ENCODE measurements around the gene APOL3. TPM values are rescaled to one million over a fixed set of nuclear protein-coding genes. Genes with fewer than 3 reads are reported as not detected.
"Not testable (repeated sequence)": the region's sequence is repeated elsewhere in the genome, so short reads cannot be mapped to it uniquely, and the experiment has no call there.

Gene APOL3
- total RNA-seq, 4 donors from 2014 or later: 60.9 to 149 (median 91.1) TPM

GRCh38 chr22:36201630-36202319, 41.2 kb upstream of the APOL3 start, which contains the start of gene APOL4:
Gene APOL4 (minus strand): TSS chr22:36201809. CDS start chr22:36201734, 75 bp downstream.
- Histone ChIP-seq H3K36me3 (no peaks in the 10 kb centered on the region), H3K27me3 (no peaks in the 10 kb centered on the region), H3K9me3 (no peaks in the 10 kb centered on the region), H3K4me3 (peak within 1 kb of the TSS in 1 of 4 donors; percentile 37), H3K4me1 (peaks cover 0 to 40% (median 8%) of the 10 kb centered on the region in 4 donors), H3K27ac (peak within 1 kb of the TSS in 2 of 4 donors; percentile 40 to 59)
- DNase-seq (ENCODE audit: low spot score in 2 of 2): peak; percentile 69 to 71
- TF ChIP-seq EP300 (IDR thresholded peaks at IDR 0.05) (peak in 1 of 2 donors; percentile 59), CTCF (IDR thresholded peaks at IDR 0.05) (no peak)
- 22 to 46% methylated on average over 9 to 10 of the region's 13 CpGs for WGBS, 2 donors

GRCh38 chr22:36201025-36201424, 40.5 kb upstream of the APOL3 start:
- H3K27ac ChIP-seq: peak overlapping the region in 2 of 4 donors; percentile 40 to 59
- DNase-seq (ENCODE audit: low spot score in 2 of 2): not testable (repeated sequence)

GRCh38 chr22:36199001-36199551, 38.5 kb upstream of the APOL3 start:
- Histone ChIP-seq H3K4me1 (peaks cover 0 to 50% (median 12%) of the 10 kb centered on the region in 4 donors), H3K4me3 (no peak overlapping the region), H3K9me3 (no peaks in the 10 kb centered on the region), H3K27ac (peak overlapping the region in 1 of 4 donors; percentile 71), H3K27me3 (no peaks in the 10 kb centered on the region), H3K36me3 (no peaks in the 10 kb centered on the region)
- DNase-seq (ENCODE audit: low spot score in 2 of 2): no peak
- no peak for TF ChIP-seq EP300 (IDR thresholded peaks at IDR 0.05)
- TF ChIP-seq CTCF (IDR thresholded peaks at IDR 0.05): no peak
- no peak for TF ChIP-seq POLR2A (IDR thresholded peaks at IDR 0.05)
- 71 to 79% methylated on average over 4 to 5 of the region's 5 CpGs for WGBS, 2 donors

More at GRCh38 chr22:36201025-36201424, 40.5 kb upstream of the APOL3 start:
- not testable (repeated sequence) for H3K27me3 ChIP-seq, H3K36me3 ChIP-seq, H3K9me3 ChIP-seq
- 36 to 46% methylated on average over 2 of the region's 5 CpGs for WGBS, 2 donors
- H3K4me3 ChIP-seq: peak overlapping the region in 1 of 4 donors; percentile 37
- H3K4me1 ChIP-seq: peaks cover 0 to 46% (median 10%) of the 10 kb centered on the region in 4 donors

- no peak for TF ChIP-seq POLR2A (IDR thresholded peaks at IDR 0.05)
- no peak for TF ChIP-seq EP300 (IDR thresholded peaks at IDR 0.05)
- TF ChIP-seq CTCF (IDR thresholded peaks at IDR 0.05): no peak
- Histone ChIP-seq H3K27ac (peak overlapping the region in 1 of 4 donors; percentile 71), H3K9me3 (no peaks in the 10 kb centered on the region), H3K36me3 (no peaks in the 10 kb centered on the region), H3K4me1 (peaks cover 0 to 50% (median 12%) of the 10 kb centered on the region in 4 donors), H3K27me3 (no peaks in the 10 kb centered on the region), H3K4me3 (no peak overlapping the region)
- DNase-seq (ENCODE audit: low spot score in 2 of 2): no peak
- 88% methylated on average over 3 of the region's 3 CpGs for WGBS, 2 donors
Measured at GRCh38 chr22:36198536-36198935, 38.0 kb upstream of the APOL3 start.

- peak overlapping the region in 2 of 4 donors; percentile 37 to 71 for H3K27ac ChIP-seq
- WGBS, 2 donors: 44 to 48% methylated on average over 8 of the region's 8 CpGs
- H3K27me3 ChIP-seq: no peaks in the 10 kb centered on the region
- TF ChIP-seq POLR2A (IDR thresholded peaks at IDR 0.05) (no peak), CTCF (IDR thresholded peaks at IDR 0.05) (no peak), EP300 (IDR thresholded peaks at IDR 0.05) (no peak)
- H3K9me3 ChIP-seq: no peaks in the 10 kb centered on the region
- H3K36me3 ChIP-seq: no peaks in the 10 kb centered on the region
- H3K4me3 ChIP-seq: no peak overlapping the region
- peaks cover 0 to 46% (median 12%) of the 10 kb centered on the region in 4 donors for H3K4me1 ChIP-seq
- peak in 1 of 2 donors; percentile 38 for DNase-seq (ENCODE audit: low spot score in 2 of 2)
Measured at GRCh38 chr22:36197514-36198146, 37.1 kb upstream of the APOL3 start.
